Omental fat pad (tissue), 4 donors: Measurements from ENCODE around the gene TSFM. TPM values are rescaled to one million over a fixed set of nuclear protein-coding genes. Genes with fewer than 3 reads are reported as not detected.
A peak's percentile ranks its signal among the peaks of the same experiment; 100 is the strongest.

ENCODE experiments used
- ATAC-seq: fragments of 150-250 bp; one replicate; pipeline ENCODE4 v1.9.1; 2016; ENCODE audit warnings: mild to moderate bottlenecking, moderate library complexity; ENCODE audit not compliant: low FRiP score
- DNase-seq: peaks from one replicate; pipeline ENCODE4 v3.0.0-alpha.2; 2019; ENCODE audit warnings: low spot score
- CTCF ChIP-seq, 3 donors: fragments of 450-650 bp; IDR thresholded peaks; one replicate each; pipeline ENCODE4 v1.5.1; 2016 to 2017; ENCODE audit warnings: antibody characterized with exemption in 3 of 3, mild to moderate bottlenecking in 3 of 3, moderate library complexity in 2 of 3
- small RNA-seq: library from RNA; depleted of rRNA; stranded (forward); fragments of <200 nt; gene quantifications from one replicate; pipeline ENCODE3, GENCODE V24; 2016
- total RNA-seq, 4 donors: library from RNA; depleted of rRNA; stranded (reverse); fragments of >200 nt; gene quantifications; one replicate each; pipeline ENCODE4 v1.1.0, GENCODE V29; 2016

The TSFM gene
- total RNA-seq, 4 donors from 2014 or later, result 20.2 to 36.6 (median 25.6) TPM

- DNase-seq (no peak), ATAC-seq (peak; percentile 60)
- TF ChIP-seq CTCF (IDR thresholded peaks at IDR 0.05), result no peak
Observed at GRCh38 chr12:57844709-57845477, 62.3 kb downstream of the TSFM start.

- DNase-seq (no peak), ATAC-seq (no peak)
- no peak for TF ChIP-seq CTCF (IDR thresholded peaks at IDR 0.05)
Observed at GRCh38 chr12:57845478-57846284, 63.1 kb downstream of the TSFM start.

GRCh38 chr12:57846285-57846576, 63.6 kb downstream of the TSFM start:
- DNase-seq (no peak), ATAC-seq (no peak)
- TF ChIP-seq CTCF (IDR thresholded peaks at IDR 0.05), result no peak

- TF ChIP-seq CTCF (IDR thresholded peaks at IDR 0.05), result no peak
- ATAC-seq, result peak; percentile 93
- peak; percentile 99 for DNase-seq
Observed at GRCh38 chr12:57846577-57847319, 64.2 kb downstream of the TSFM start, which contains the start of gene CTDSP2. CTDSP2 (minus strand) TSS chr12:57846729; CDS start chr12:57846435, 294 bp downstream.

Small RNA genes within 50 kb of the gene (small RNA-seq; reads per million reads assigned to genes)
- gene MIR26A2, result 1.8 reads per million, percentile 33 among the genes with 10 or more reads in this experiment
- gene RNU6-1083P, result not detected

Other genes with a start within 250 kb of the TSFM start
- 100 to 1,000 TPM in 3 of 4 donors, 10 to 100 TPM in 1; 96.0 to 134 (median 123) TPM for gene DCTN2, start 235.6 kb upstream of the TSFM start, total RNA-seq
- under 1 TPM in 2 of 4 donors, not detected in 2; 0.09 to 0.13 TPM for gene KIF5A, start 232.7 kb upstream of the TSFM start, total RNA-seq
- 10 to 100 TPM; 16.9 to 21.3 (median 17.6) TPM for gene PIP4K2C, start 191.6 kb upstream of the TSFM start, total RNA-seq
- gene DTX3, start 178.0 kb upstream of the TSFM start, total RNA-seq, result 10 to 100 TPM in 3 of 4 donors, 1 to 10 TPM in 1; 8.0 to 21.7 (median 13.3) TPM
- 10 to 100 TPM; 14.7 to 28.8 (median 20.0) TPM for gene ARHGEF25, start 171.4 kb upstream of the TSFM start, total RNA-seq
- gene B4GALNT1, start 149.6 kb upstream of the TSFM start, total RNA-seq, result 1 to 10 TPM in 2 of 4 donors, under 1 TPM in 2; 0.36 to 3.0 (median 1.0) TPM
- 100 to 1,000 TPM; 259 to 325 (median 286) TPM for gene OS9, start 88.7 kb upstream of the TSFM start, total RNA-seq
- 1 to 10 TPM; 1.2 to 7.1 (median 1.9) TPM for gene AGAP2, start 44.0 kb upstream of the TSFM start, total RNA-seq
- 10 to 100 TPM; 41.8 to 70.7 (median 65.7) TPM for gene TSPAN31, start 37.7 kb upstream of the TSFM start, total RNA-seq
- gene CDK4, start 30.5 kb upstream of the TSFM start, total RNA-seq, result 10 to 100 TPM; 81.9 to 96.2 (median 89.0) TPM
- gene MARCHF9, start 27.7 kb upstream of the TSFM start, total RNA-seq, result 1 to 10 TPM; 2.4 to 8.7 (median 5.1) TPM
- 1 to 10 TPM in 2 of 4 donors, under 1 TPM in 1, not detected in 1; 0.19 to 5.6 (median 2.8) TPM for gene CYP27B1, start 15.7 kb upstream of the TSFM start, total RNA-seq
- gene METTL1, start 10.7 kb upstream of the TSFM start, total RNA-seq, result 10 to 100 TPM; 11.2 to 39.3 (median 15.2) TPM
- gene EEF1AKMT3, start 10.2 kb upstream of the TSFM start, total RNA-seq, result 10 to 100 TPM in 1 of 4 donors, 1 to 10 TPM in 3; 6.1 to 10.9 (median 9.3) TPM
- 1 to 10 TPM; 6.4 to 9.5 (median 8.7) TPM for gene AVIL, start 35.9 kb downstream of the TSFM start, total RNA-seq
- 100 to 1,000 TPM; 106 to 179 (median 150) TPM for gene CTDSP2, start 63.9 kb downstream of the TSFM start, total RNA-seq
- gene ATP23, start 158.8 kb downstream of the TSFM start, total RNA-seq, result 10 to 100 TPM in 2 of 4 donors, 1 to 10 TPM in 2; 3.6 to 18.3 (median 7.9) TPM